Gastrocnemius medialis (tissue), 4 donors: ENCODE data around the gene PLD2.

Experiments
- CTCF ChIP-seq, 5 experiments: fragments of 450-650 bp in 3 of 5; fragments of 200-600 bp in 2 of 5; sonication (generic) in 2 of 5; IDR thresholded peaks in 4 of 5; conservative IDR thresholded peaks in 1 of 5; 1 replicate in 4 of 5; 2 replicates in 1 of 5; pipeline ENCODE4 v1.5.1; 2016 to 2019; ENCODE audit warnings: antibody characterized with exemption in 5 of 5, mild to moderate bottlenecking in 3 of 5, moderate library complexity in 3 of 5
- POLR2A ChIP-seq, 2 donors: fragments of 450-650 bp; IDR thresholded peaks; one replicate each; pipeline ENCODE4 v1.6.1; 2017; ENCODE audit warnings: antibody characterized with exemption in 2 of 2, mild to moderate bottlenecking in 2 of 2, moderate library complexity in 2 of 2

- TF ChIP-seq POLR2A (IDR thresholded peaks at IDR 0.05) (no peak), CTCF (IDR thresholded peaks at IDR 0.05 in 4 of 5, conservative IDR thresholded peaks at IDR 0.05 in 1 of 5) (no peak)
Observed at GRCh38 chr17:4782652-4783051, 24.3 kb upstream of the PLD2 start.
